Testis (tissue), 3 donors: Measurements from ENCODE around the gene ACSS2. TPM values are rescaled to one million over a fixed set of nuclear protein-coding genes. Genes with fewer than 3 reads are reported as not detected.

Experiments
- DNase-seq: peaks from one replicate; pipeline ENCODE4 v3.0.0-alpha.2; 2019
- H3K27ac ChIP-seq, 2 donors: fragments of 200-600 bp; sonication (generic); one replicate each; pipeline ENCODE4 v1.5.1; 2019
- H3K27me3 ChIP-seq: fragments of 200-600 bp; sonication (generic); one replicate; pipeline ENCODE4 v1.5.1; 2019
- H3K36me3 ChIP-seq: fragments of 200-600 bp; sonication (generic); one replicate; pipeline ENCODE4 v1.5.1; 2017; ENCODE audit warnings: low read depth; ENCODE audit errors: missing control alignments
- H3K4me1 ChIP-seq: fragments of 200-600 bp; sonication (generic); one replicate; pipeline ENCODE4 v1.5.1; 2019
- H3K4me3 ChIP-seq, 2 donors: fragments of 200-600 bp; sonication (generic); one replicate each; pipeline ENCODE4 v1.5.1; 2017 to 2019
- H3K9me3 ChIP-seq: fragments of 200-600 bp; sonication (generic); one replicate; pipeline ENCODE4 v1.5.1; 2017
- CTCF ChIP-seq, 3 experiments: fragments of 450-650 bp in 2 of 3; fragments of 200-600 bp in 1 of 3; sonication (generic) in 1 of 3; IDR thresholded peaks; one replicate each; pipeline ENCODE4 v1.5.1; 2016 to 2019; ENCODE audit warnings: antibody characterized with exemption in 3 of 3, mild to moderate bottlenecking in 2 of 3, moderate library complexity in 1 of 3
- POLR2A ChIP-seq: fragments of 450-650 bp; IDR thresholded peaks from one replicate; pipeline ENCODE4 v1.6.1; 2017; ENCODE audit warnings: antibody characterized with exemption, mild to moderate bottlenecking, moderate library complexity
- WGBS, 2 donors: methylation state at CpG; one replicate each; pipeline ENCODE4 v1.1.5; 2018; 5-methylcytosine and 5-hydroxymethylcytosine counted together
- intact Hi-C: fragments of 100-400 bp; cut with DNase I; formaldehyde crosslinking; loops from one replicate; pipeline ENCODE4 v1.15.1; 2023; ENCODE audit warnings: low total_unique reads
- polyA plus RNA-seq: library from polyadenylated mRNA; stranded (reverse); fragments of 350-450 nt; fragmentation: Illumina TruSeq; extraction: RNeasy Lipid Tissue Mini Kit (QIAGEN cat#74804); gene quantifications from one replicate; pipeline ENCODE4 v1.2.3, GENCODE V29; 2014; ENCODE audit warnings: low read depth, low replicate concordance; ENCODE audit not compliant: insufficient read depth
- total RNA-seq, 2 donors: library from RNA; depleted of rRNA; stranded (reverse); fragments of >200 nt; gene quantifications; one replicate each; pipeline ENCODE4 v1.2.3, GENCODE V29; 2016

ACSS2 gene
- total and polyA plus RNA-seq, 3 donors from 2014 or later: 39.7 to 63.7 (median 58.2) TPM

- TF ChIP-seq CTCF (IDR thresholded peaks at IDR 0.05) (no peak), POLR2A (no peak)
- Histone ChIP-seq H3K4me1 (no peaks in the 10 kb centered on the region), H3K9me3 (no peaks in the 10 kb centered on the region), H3K27ac (no peak overlapping the region), H3K27me3 (no peaks in the 10 kb centered on the region), H3K36me3 (no peaks in the 10 kb centered on the region), H3K4me3 (no peak overlapping the region)
- intact Hi-C loops: no loop called here
- no peak for DNase-seq
- WGBS, 2 donors: 50 to 56% methylated on average over 2 of the region's 2 CpGs
Measured at GRCh38 chr20:34842143-34842542, 34.3 kb upstream of the ACSS2 start.

- no peaks in the 10 kb centered on the region for H3K27me3 ChIP-seq
- no peak overlapping the region for H3K27ac ChIP-seq
- no peaks in the 10 kb centered on the region for H3K36me3 ChIP-seq
- intact Hi-C loops: no loop called here
- no peaks in the 10 kb centered on the region for H3K9me3 ChIP-seq
- no peak for DNase-seq
- TF ChIP-seq CTCF (IDR thresholded peaks at IDR 0.05) (no peak), POLR2A (no peak)
- no peaks in the 10 kb centered on the region for H3K4me1 ChIP-seq
- no peak overlapping the region for H3K4me3 ChIP-seq
- whole genome bisulfite sequencing, 2 donors: 70 to 76% methylated on average over 2 of the region's 2 CpGs
Measured at GRCh38 chr20:34843421-34843820, 33.0 kb upstream of the ACSS2 start.

GRCh38 chr20:34848597-34848996 lies 27.8 kb upstream of the ACSS2 start:
- Histone ChIP-seq H3K9me3 (no peaks in the 10 kb centered on the region), H3K4me3 (no peak overlapping the region), H3K27me3 (no peaks in the 10 kb centered on the region), H3K27ac (no peak overlapping the region), H3K36me3 (no peaks in the 10 kb centered on the region), H3K4me1 (no peaks in the 10 kb centered on the region)
- no peak for DNase-seq
- intact Hi-C loops: no loop called here
- no peak for TF ChIP-seq POLR2A
- TF ChIP-seq CTCF (IDR thresholded peaks at IDR 0.05): no peak
- 95 to 97% methylated on average over 5 of the region's 5 CpGs for WGBS, 2 donors

- no peak overlapping the region for H3K4me3 ChIP-seq
- TF ChIP-seq CTCF (IDR thresholded peaks at IDR 0.05) (no peak), POLR2A (no peak)
- no peaks in the 10 kb centered on the region for H3K9me3 ChIP-seq
- H3K27ac ChIP-seq: no peak overlapping the region
- intact Hi-C loops: no loop called here
- H3K4me1 ChIP-seq: no peaks in the 10 kb centered on the region
- no peaks in the 10 kb centered on the region for H3K36me3 ChIP-seq
- DNase-seq: no peak
- no peaks in the 10 kb centered on the region for H3K27me3 ChIP-seq
- WGBS, 2 donors: 91 to 92% methylated on average over 9 of the region's 9 CpGs
Measured at GRCh38 chr20:34849778-34850177, 26.6 kb upstream of the ACSS2 start.

GRCh38 chr20:34850969-34851368 lies 25.4 kb upstream of the ACSS2 start:
- intact Hi-C loops: no loop called here
- Histone ChIP-seq H3K4me1 (no peaks in the 10 kb centered on the region), H3K27me3 (no peaks in the 10 kb centered on the region), H3K4me3 (no peak overlapping the region), H3K9me3 (no peaks in the 10 kb centered on the region), H3K27ac (no peak overlapping the region), H3K36me3 (no peaks in the 10 kb centered on the region)
- 95 to 97% methylated on average over 9 to 14 of the region's 14 CpGs for WGBS, 2 donors
- no peak for TF ChIP-seq POLR2A
- no peak for TF ChIP-seq CTCF (IDR thresholded peaks at IDR 0.05)
- no peak for DNase-seq
